ENCODE results near the gene CDC16.

GRCh38 chr13:114288157-114288591, 53.5 kb downstream of the CDC16 start:
- TF ChIP-seq CTCF (conservative IDR thresholded peaks at IDR 0.05; ENCODE audit: low read depth, low read length), result no peak
- no peak for TF ChIP-seq EZH2 (IDR thresholded peaks at IDR 0.05; ENCODE audit: borderline replicate concordance, low read depth, low read length, poor library complexity, severe bottlenecking)

Data from A673 (cell line).